BE2C (cell line): ENCODE data around the gene TTC9B.

Experiments
- DNase-seq: peaks from one replicate; pipeline ENCODE4 v3.0.0-alpha.2; 2020
- H3K27me3 ChIP-seq: fragments of 250-450 bp; sonication (Bioruptor Pico); 2 replicates; pipeline ENCODE4 v1.5.1; 2020; ENCODE audit warnings: mild to moderate bottlenecking
- H3K36me3 ChIP-seq: fragments of 250-450 bp; sonication (Bioruptor Pico); 2 replicates; pipeline ENCODE4 v1.5.1; 2020; ENCODE audit warnings: mild to moderate bottlenecking
- H3K4me1 ChIP-seq: fragments of 250-450 bp; sonication (Bioruptor Pico); 2 replicates; pipeline ENCODE4 v1.5.1; 2020
- H3K4me3 ChIP-seq: 2 replicates; pipeline ENCODE4 v1.5.1; 2011; ENCODE audit warnings: low read depth, low read length
- H3K9me3 ChIP-seq: fragments of 250-450 bp; sonication (Bioruptor Pico); 2 replicates; pipeline ENCODE4 v1.5.1; 2020
- TF ChIP-seq, protein P1 (sequence below): IDR thresholded peaks from 2 replicates; pipeline ENCODE4 v1.5.1; 2012; ENCODE audit warnings: mild to moderate bottlenecking, low read depth, low read length

The TTC9B gene

DNA sequence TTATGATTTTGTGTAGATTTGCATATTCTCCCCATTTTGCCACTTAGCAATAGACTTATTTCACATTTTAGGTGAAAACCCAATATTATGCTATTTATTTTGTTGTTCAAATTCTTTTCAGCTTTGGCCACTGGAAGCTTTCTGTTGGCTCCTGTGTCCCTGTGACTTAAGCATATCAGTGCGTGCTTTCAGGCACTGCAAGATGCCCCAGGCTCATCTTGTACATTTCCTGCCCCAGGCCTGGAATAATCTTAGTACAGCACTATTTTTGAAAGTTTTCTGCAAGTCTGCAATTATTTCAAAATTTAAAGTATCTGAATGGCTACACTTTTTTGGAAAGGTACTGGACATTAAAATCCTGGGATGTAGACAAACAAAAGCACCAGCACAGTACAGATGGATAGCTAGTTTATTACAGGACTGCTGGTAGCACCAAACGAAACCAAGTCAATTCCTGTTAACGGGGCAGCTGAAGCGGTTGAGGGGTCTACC is 11.8 kb upstream of the TTC9B start:
- no peaks in the 10 kb centered on the region for H3K9me3 ChIP-seq
- H3K27me3 ChIP-seq, result peaks cover 19% of the 10 kb centered on the region
- H3K4me1 ChIP-seq, result peaks cover 4% of the 10 kb centered on the region
- TF ChIP-seq, protein P1, sequence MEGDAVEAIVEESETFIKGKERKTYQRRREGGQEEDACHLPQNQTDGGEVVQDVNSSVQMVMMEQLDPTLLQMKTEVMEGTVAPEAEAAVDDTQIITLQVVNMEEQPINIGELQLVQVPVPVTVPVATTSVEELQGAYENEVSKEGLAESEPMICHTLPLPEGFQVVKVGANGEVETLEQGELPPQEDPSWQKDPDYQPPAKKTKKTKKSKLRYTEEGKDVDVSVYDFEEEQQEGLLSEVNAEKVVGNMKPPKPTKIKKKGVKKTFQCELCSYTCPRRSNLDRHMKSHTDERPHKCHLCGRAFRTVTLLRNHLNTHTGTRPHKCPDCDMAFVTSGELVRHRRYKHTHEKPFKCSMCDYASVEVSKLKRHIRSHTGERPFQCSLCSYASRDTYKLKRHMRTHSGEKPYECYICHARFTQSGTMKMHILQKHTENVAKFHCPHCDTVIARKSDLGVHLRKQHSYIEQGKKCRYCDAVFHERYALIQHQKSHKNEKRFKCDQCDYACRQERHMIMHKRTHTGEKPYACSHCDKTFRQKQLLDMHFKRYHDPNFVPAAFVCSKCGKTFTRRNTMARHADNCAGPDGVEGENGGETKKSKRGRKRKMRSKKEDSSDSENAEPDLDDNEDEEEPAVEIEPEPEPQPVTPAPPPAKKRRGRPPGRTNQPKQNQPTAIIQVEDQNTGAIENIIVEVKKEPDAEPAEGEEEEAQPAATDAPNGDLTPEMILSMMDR, result no peak
- no peak overlapping the region for H3K4me3 ChIP-seq
- DNase-seq, result no peak
- H3K36me3 ChIP-seq, result peaks cover 5% of the 10 kb centered on the region

DNA sequence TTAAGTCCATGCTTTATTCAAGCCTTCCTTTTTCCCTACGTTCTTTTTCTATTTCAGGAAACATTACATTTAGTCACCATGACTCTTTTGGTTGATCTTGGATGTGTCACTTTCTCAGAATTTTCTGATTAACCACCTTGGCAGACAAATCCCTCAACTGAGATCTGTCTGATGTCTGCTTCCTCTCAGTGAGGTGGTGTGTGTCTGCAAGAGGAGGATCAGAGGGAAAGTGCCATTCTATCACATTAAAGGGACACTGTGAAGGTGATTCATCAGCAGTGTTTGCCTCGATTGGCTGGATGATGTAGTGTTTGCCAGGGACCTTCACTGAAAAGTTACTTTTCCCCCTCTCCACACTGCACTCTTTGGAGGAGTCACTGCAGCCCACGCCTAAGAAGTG is 11.3 kb upstream of the TTC9B start:
- Histone ChIP-seq H3K27me3 (peaks cover 19% of the 10 kb centered on the region), H3K4me1 (peaks cover 4% of the 10 kb centered on the region), H3K36me3 (peaks cover under 1% of the 10 kb centered on the region), H3K4me3 (no peak overlapping the region), H3K9me3 (no peaks in the 10 kb centered on the region)
- DNase-seq, result no peak
- TF ChIP-seq, protein P1, result no peak

DNA sequence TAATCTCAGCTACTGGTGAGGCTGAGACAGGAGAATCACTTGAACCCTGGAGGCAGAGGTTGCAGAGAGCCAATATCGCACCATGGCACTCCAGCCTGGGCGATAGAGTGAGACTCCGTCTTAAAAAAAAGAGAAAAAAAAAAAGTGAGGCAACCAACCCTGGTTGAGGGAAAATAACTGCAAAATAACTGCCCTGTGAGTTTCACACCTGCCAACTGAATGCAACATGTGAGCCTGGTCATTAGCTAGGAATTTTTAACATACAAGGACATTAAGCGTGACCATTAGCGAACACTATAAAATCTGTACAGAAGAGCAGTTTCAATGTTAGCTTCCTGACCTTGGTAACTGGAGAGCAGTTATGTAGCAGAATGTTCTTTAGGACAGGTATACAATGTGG is 10.7 kb upstream of the TTC9B start:
- Histone ChIP-seq H3K4me1 (peaks cover 4% of the 10 kb centered on the region), H3K9me3 (no peaks in the 10 kb centered on the region), H3K27me3 (peaks cover 19% of the 10 kb centered on the region), H3K36me3 (no peaks in the 10 kb centered on the region; the same call in 1 of the 2 replicates), H3K4me3 (no peak overlapping the region)
- DNase-seq, result no peak
- TF ChIP-seq, protein P1, result no peak

DNA sequence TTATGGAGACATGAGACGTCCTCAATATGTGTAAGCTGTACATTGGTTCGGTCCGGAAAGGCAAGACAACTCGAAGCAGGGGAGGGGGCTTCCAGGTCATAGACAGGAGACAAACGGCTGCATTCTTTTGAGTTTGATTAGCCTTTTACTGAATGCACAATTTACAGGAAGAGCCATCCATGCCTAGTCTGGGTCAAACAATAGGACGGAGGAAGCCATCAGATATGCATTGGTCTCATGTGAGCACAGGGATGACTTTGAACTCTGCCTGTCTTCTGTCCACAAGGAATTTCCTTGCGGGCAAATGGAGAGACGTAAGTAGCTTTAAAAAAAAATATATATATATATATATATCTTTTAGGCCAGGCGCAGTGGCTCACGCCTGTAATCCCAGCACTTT is 10.2 kb upstream of the TTC9B start:
- no peak for DNase-seq
- Histone ChIP-seq H3K4me1 (peaks cover 4% of the 10 kb centered on the region), H3K27me3 (peaks cover 19% of the 10 kb centered on the region), H3K36me3 (no peaks in the 10 kb centered on the region), H3K9me3 (no peaks in the 10 kb centered on the region), H3K4me3 (no peak overlapping the region)
- TF ChIP-seq, protein P1, result no peak

DNA sequence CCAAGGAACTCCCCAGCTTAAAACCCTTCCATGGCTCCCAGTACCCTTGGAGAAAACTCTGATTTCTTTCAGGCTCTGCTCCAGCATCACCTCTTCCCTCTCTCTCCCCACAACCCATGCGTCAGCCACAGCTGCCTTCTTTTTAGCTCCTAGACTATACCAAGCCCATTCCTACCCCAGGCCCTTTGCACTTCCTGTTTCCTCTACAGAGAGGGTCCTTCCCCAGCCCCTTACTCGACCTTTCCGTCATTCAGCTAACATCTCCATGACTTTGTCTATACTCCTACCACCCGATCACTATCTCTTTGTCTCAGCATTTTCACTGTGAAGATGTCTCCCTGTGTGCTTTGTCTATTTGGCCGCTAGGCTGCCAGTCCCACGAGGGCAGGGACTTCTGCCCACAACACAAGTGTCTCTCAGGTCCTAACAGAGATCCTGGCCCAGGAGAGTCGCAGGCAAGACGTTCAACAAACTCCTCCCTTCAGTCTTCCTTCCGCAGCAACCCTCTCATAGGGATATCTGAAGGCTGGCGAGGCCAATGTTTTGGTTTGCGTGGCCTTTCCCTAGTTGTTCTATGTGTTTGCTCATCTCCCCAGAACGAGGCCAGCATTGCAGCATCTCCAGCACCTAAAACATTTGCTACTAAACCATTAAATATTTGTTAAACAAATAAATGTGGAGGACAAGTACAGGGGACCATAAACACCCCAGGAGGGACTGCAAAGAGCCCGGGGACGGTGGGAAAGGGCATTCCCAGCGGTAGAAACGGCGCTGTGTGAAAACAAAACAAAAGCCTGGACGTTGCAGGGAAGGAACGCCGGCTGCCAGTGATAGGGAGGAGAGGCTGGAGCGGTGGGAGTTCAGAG is 7.5 kb upstream of the TTC9B start:
- Histone ChIP-seq H3K4me1 (no peaks in the 10 kb centered on the region), H3K27me3 (peaks cover 19% of the 10 kb centered on the region), H3K4me3 (no peak overlapping the region), H3K9me3 (peaks cover 2% of the 10 kb centered on the region; the same call in 1 of the 2 replicates), H3K36me3 (no peaks in the 10 kb centered on the region)
- no peak for DNase-seq
- TF ChIP-seq, protein P1, result no peak
